Endothelial cell of umbilical vein (primary cell): ENCODE results near the gene FBXO34. TPM values are rescaled to one million over a fixed set of nuclear protein-coding genes. Genes with fewer than 3 reads are reported as not detected.

Experiments
- BruUV-seq: library from RNA; stranded (reverse); fragments of 400-500 nt; replicated peaks from 2 replicates; lab custom pipeline; 2021; lab: Mats Ljungman, UMichigan
- CTCF ChIA-PET: fragments of 300-600, 350-600 bp; sonication (Branson Sonifier 250); formaldehyde crosslinking; loops from one replicate; lab custom pipeline; 2021; ENCODE audit warnings: antibody characterized with exemption, inconsistent platforms; lab: Charles Lee
- POLR2A ChIA-PET: fragments of 300-600, 350-600 bp; sonication (Branson Sonifier 250); formaldehyde crosslinking; loops from one replicate; lab custom pipeline; 2021; ENCODE audit warnings: antibody characterized with exemption, inconsistent platforms; lab: Charles Lee
- DNase-seq: peaks from one replicate; pipeline ENCODE4 v3.0.0-alpha.2; 2011; ENCODE audit warnings: low read depth, low spot score
- FAIRE-seq: peaks from 2 replicates; lab custom pipeline; 2011; peaks lifted over from hg19 to GRCh38; lab: Jason Lieb, UNC
- H2AFZ ChIP-seq: 2 replicates; pipeline ENCODE4 v1.6.0; 2012; ENCODE audit warnings: low read depth, low read length, control low read depth, inconsistent platforms
- H3K27ac ChIP-seq: 2 replicates; pipeline ENCODE4 v1.5.1; 2011; ENCODE audit warnings: low read depth, mild to moderate bottlenecking, control low read depth, low read length, moderate library complexity; ENCODE audit not compliant: insufficient read depth
- H3K27me3 ChIP-seq, 2 experiments: 2 replicates each; pipeline versions ENCODE4 v1.6.0 to v1.6.1; 2011; ENCODE audit warnings: low read length in 2 of 2, mixed read lengths in 1 of 2; ENCODE audit not compliant: control insufficient read depth in 2 of 2, insufficient read depth in 2 of 2
- H3K36me3 ChIP-seq, 2 experiments: 2 replicates in 1 of 2; 3 replicates in 1 of 2; pipeline ENCODE4 v1.5.1; 2011; ENCODE audit warnings: low read length in 2 of 2, mild to moderate bottlenecking in 1 of 2, moderate library complexity in 1 of 2; ENCODE audit not compliant: control insufficient read depth in 2 of 2, insufficient read depth in 2 of 2; ENCODE audit errors: extremely low read depth in 1 of 2
- H3K4me1 ChIP-seq: 3 replicates; pipeline ENCODE4 v1.5.1; 2011; ENCODE audit warnings: mild to moderate bottlenecking, low read length; ENCODE audit not compliant: control insufficient read depth, insufficient read depth; ENCODE audit errors: extremely low read depth
- H3K4me2 ChIP-seq: 2 replicates; pipeline ENCODE4 v1.6.1; 2011; ENCODE audit warnings: low read length, control low read depth, mixed read lengths; ENCODE audit not compliant: insufficient read depth
- H3K4me3 ChIP-seq, 3 experiments: fragments of 200-600 bp in 1 of 3; sonication (generic), shearing (Covaris generic) in 1 of 3; replicated peaks in 1 of 3; 2 replicates each; pipeline ENCODE4 v1.5.1; 2011 to 2016; ENCODE audit warnings: control low read depth in 3 of 3, low read length in 3 of 3, mild to moderate bottlenecking in 2 of 3, inconsistent platforms in 1 of 3, low read depth in 1 of 3, moderate library complexity in 1 of 3; ENCODE audit not compliant: insufficient read depth in 1 of 3
- H3K79me2 ChIP-seq: 2 replicates; pipeline ENCODE4 v1.6.0; 2012; ENCODE audit warnings: low read length, inconsistent platforms; ENCODE audit not compliant: control insufficient read depth, insufficient read depth
- H3K9ac ChIP-seq: replicated peaks from 2 replicates; pipeline ENCODE3; 2011; ENCODE audit warnings: low read length, control low read depth; ENCODE audit not compliant: insufficient read depth; ENCODE audit errors: extremely low read depth
- H3K9me1 ChIP-seq: replicated peaks from 3 replicates; pipeline ENCODE4 v1.6.0; 2011; ENCODE audit warnings: mild to moderate bottlenecking, low read length; ENCODE audit not compliant: control insufficient read depth, insufficient read depth; ENCODE audit errors: extremely low read depth
- H3K9me3 ChIP-seq: replicated peaks from 2 replicates; pipeline ENCODE4 v1.5.1; 2012; ENCODE audit warnings: low read length, inconsistent platforms; ENCODE audit not compliant: control insufficient read depth, insufficient read depth
- H4K20me1 ChIP-seq: replicated peaks from 2 replicates; pipeline ENCODE3; 2011; ENCODE audit warnings: mild to moderate bottlenecking, low read length; ENCODE audit not compliant: control insufficient read depth, insufficient read depth; ENCODE audit errors: extremely low read depth
- FOS ChIP-seq: IDR thresholded peaks from 2 replicates; pipeline ENCODE4 v1.6.1; 2011; ENCODE audit warnings: mild to moderate bottlenecking, low read length, moderate library complexity, borderline replicate concordance; ENCODE audit not compliant: insufficient read depth
- MAX ChIP-seq: IDR thresholded peaks from 2 replicates; pipeline ENCODE4 v1.6.1; 2011; ENCODE audit not compliant: insufficient read depth, insufficient read length
- POLR2A ChIP-seq: IDR thresholded peaks from 2 replicates; pipeline ENCODE4 v1.6.1; 2012; ENCODE audit warnings: low read depth, mild to moderate bottlenecking, control low read depth, low read length
- POLR2AphosphoS5 ChIP-seq: IDR thresholded peaks from 2 replicates; pipeline ENCODE4 v1.6.1; 2012; ENCODE audit warnings: low read depth, mild to moderate bottlenecking, control low read depth, low read length, moderate library complexity; ENCODE audit not compliant: insufficient read depth
- dilution Hi-C: fragments of 300-500 bp; cut with MboI; formaldehyde crosslinking; loops from one replicate; pipeline ENCODE4 v1.15.0; 2019; ENCODE audit warnings: low sequenced_read_pairs; ENCODE audit not compliant: extremely low pct_ligation_motif_present
- intact Hi-C: fragments of 100-400 bp; cut with micrococcal nuclease; formaldehyde crosslinking; loops from one replicate; pipeline ENCODE4 v1.10.0; 2022
- polyA plus RNA-seq, 4 experiments: library from polyadenylated mRNA; depleted of rRNA in 3 of 4; stranded (reverse) in 3 of 4; unstranded in 1 of 4; fragments of >200 nt; gene quantifications; 2 replicates each; pipeline versions ENCODE4 v1.2.1 to v1.2.3, GENCODE V29; 2011 to 2012; ENCODE audit warnings: missing spikeins in 1 of 4
- total RNA-seq: library from RNA; stranded (reverse); gene quantifications from 2 replicates; pipeline ENCODE4 v1.2.3, GENCODE V29; 2021
- TF ChIP-seq, protein P1 (sequence below), 2 donors: IDR thresholded peaks; 1 replicate in 1 of 2; 2 replicates in 1 of 2; pipeline ENCODE4 v1.5.1; 2011; ENCODE audit warnings: low read length in 2 of 2, mild to moderate bottlenecking in 2 of 2, moderate library complexity in 2 of 2, control low read depth in 1 of 2, inconsistent platforms in 1 of 2, low read depth in 1 of 2; ENCODE audit not compliant: insufficient read depth in 1 of 2; ENCODE audit errors: extremely low read depth in 1 of 2

Gene FBXO34
- total and polyA plus RNA-seq, 2 donors (not counting 3 experiments of a cell fraction or from before 2014, with no cell fraction given), result 8.5 to 14.2 TPM

DNA sequence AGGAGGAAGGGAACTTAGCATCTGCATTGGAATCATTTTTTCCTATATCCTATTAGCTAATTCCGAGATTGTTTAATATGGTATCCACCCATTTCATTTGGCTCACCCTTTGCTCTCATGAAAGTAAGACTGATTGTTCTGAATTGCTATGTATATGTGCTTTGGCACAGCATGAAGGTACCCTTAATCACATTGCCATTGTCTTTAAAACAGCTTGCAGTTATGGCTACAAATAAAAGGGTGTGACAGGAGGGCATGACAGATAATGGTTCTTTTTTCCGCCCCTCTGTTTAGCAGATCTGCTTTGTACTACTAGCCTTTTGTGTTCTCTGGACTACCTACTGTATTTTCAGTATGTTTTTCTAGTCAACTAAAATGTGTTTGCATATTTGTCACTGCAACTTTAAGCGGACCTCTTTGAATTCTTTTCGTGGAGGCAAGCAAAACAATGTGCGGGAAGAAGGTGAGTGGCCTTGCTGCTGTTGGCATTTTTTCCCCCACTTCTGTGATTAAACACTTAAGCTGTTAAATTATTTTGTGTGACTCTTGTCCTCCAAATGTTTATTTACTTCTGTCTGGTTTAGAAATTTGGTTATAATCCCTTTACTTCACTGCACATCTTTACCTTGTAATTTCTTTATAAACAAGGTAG is 35.8 kb downstream of the FBXO34 start:
- FAIRE-seq, result peak; percentile 44
- H3K4me3 ChIP-seq, result no peak overlapping the region
- peak; percentile 83 for DNase-seq
- H3K27me3 ChIP-seq, result no peaks in the 10 kb centered on the region
- H3K9me1 ChIP-seq, result no peaks in the 10 kb centered on the region
- H3K36me3 ChIP-seq, result no peaks in the 10 kb centered on the region
- intact Hi-C loops, result no loop called here
- H3K9me3 ChIP-seq, result no peaks in the 10 kb centered on the region
- POLR2A ChIA-PET, result no interaction called here
- H3K9ac ChIP-seq, result no peak overlapping the region
- TSS peak; percentile 6 for BruUV-seq
- peaks cover 10% of the 10 kb centered on the region for H3K4me1 ChIP-seq
- no peaks in the 10 kb centered on the region for H4K20me1 ChIP-seq
- H3K4me2 ChIP-seq, result peak overlapping the region; percentile 10
- H3K79me2 ChIP-seq, result peaks cover 11% of the 10 kb centered on the region
- no peak overlapping the region for H2AFZ ChIP-seq
- dilution Hi-C loops, result no loop called here
- CTCF ChIA-PET, result interaction anchor here (0.7 to 2.7 kb wide), 4 partner anchors 9 to 37 kb away, joined by 3 to 8 read pairs (median 3); no protein-coding TSS in a partner anchor
- no peak overlapping the region for H3K27ac ChIP-seq
- no peak for TF ChIP-seq POLR2AphosphoS5
- TF ChIP-seq FOS, result no peak
- TF ChIP-seq MAX, result no peak
- TF ChIP-seq, protein P1, sequence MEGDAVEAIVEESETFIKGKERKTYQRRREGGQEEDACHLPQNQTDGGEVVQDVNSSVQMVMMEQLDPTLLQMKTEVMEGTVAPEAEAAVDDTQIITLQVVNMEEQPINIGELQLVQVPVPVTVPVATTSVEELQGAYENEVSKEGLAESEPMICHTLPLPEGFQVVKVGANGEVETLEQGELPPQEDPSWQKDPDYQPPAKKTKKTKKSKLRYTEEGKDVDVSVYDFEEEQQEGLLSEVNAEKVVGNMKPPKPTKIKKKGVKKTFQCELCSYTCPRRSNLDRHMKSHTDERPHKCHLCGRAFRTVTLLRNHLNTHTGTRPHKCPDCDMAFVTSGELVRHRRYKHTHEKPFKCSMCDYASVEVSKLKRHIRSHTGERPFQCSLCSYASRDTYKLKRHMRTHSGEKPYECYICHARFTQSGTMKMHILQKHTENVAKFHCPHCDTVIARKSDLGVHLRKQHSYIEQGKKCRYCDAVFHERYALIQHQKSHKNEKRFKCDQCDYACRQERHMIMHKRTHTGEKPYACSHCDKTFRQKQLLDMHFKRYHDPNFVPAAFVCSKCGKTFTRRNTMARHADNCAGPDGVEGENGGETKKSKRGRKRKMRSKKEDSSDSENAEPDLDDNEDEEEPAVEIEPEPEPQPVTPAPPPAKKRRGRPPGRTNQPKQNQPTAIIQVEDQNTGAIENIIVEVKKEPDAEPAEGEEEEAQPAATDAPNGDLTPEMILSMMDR (IDR thresholded peaks at IDR 0.05; ENCODE audit: extremely low read depth in 1 of 2, insufficient read depth in 1 of 2, low read depth in 1 of 2, low read length in 2 of 2), result no peak
- no peak for TF ChIP-seq POLR2A
